Suprapubic skin (tissue), 4 donors: ENCODE data around the gene GET3. TPM values are rescaled to one million over a fixed set of nuclear protein-coding genes. Genes with fewer than 3 reads are reported as not detected.
A peak's percentile ranks its signal among the peaks of the same experiment; 100 is the strongest.
"Not testable (repeated sequence)": the region's sequence is repeated elsewhere in the genome, so short reads cannot be mapped to it uniquely, and the experiment has no call there.

ENCODE experiments used
- DNase-seq, 2 donors: peaks; one replicate each; pipeline ENCODE4 v3.0.0-alpha.2; 2019; ENCODE audit warnings: low spot score in 2 of 2
- H3K27ac ChIP-seq: fragments of 200-600 bp; sonication (generic); one replicate; pipeline ENCODE4 v1.5.1; 2019
- H3K27me3 ChIP-seq: fragments of 200-600 bp; sonication (generic); one replicate; pipeline ENCODE4 v1.5.1; 2019
- H3K36me3 ChIP-seq: fragments of 200-600 bp; sonication (generic); one replicate; pipeline ENCODE4 v1.5.1; 2019
- H3K4me1 ChIP-seq: fragments of 200-600 bp; sonication (generic); one replicate; pipeline ENCODE4 v1.5.1; 2019
- H3K4me3 ChIP-seq: fragments of 200-600 bp; sonication (generic); one replicate; pipeline ENCODE4 v1.5.1; 2019; ENCODE audit warnings: mild to moderate bottlenecking
- H3K9me3 ChIP-seq: fragments of 200-600 bp; sonication (generic); one replicate; pipeline ENCODE4 v1.5.1; 2019
- EP300 ChIP-seq: sonication (generic); formaldehyde crosslinking; IDR thresholded peaks from one replicate; pipeline ENCODE4 v1.6.1; 2017; ENCODE audit warnings: antibody characterized with exemption
- POLR2A ChIP-seq, 2 donors: fragments of 450-650 bp; IDR thresholded peaks; one replicate each; pipeline ENCODE4 v1.6.1; 2017; ENCODE audit warnings: antibody characterized with exemption in 2 of 2, mild to moderate bottlenecking in 2 of 2, moderate library complexity in 2 of 2
- POLR2AphosphoS5 ChIP-seq, 3 donors: sonication (generic); formaldehyde crosslinking; IDR thresholded peaks; one replicate each; pipeline ENCODE4 v1.6.1; 2017; ENCODE audit warnings: antibody characterized with exemption in 3 of 3
- WGBS: methylation state at CpG from one replicate; pipeline ENCODE4 v1.1.5; 2018; 5-methylcytosine and 5-hydroxymethylcytosine counted together
- total RNA-seq, 4 donors: library from RNA; depleted of rRNA; stranded (reverse); fragments of >200 nt; gene quantifications; one replicate each; pipeline ENCODE4 v1.1.0, GENCODE V29; 2016
- TF ChIP-seq, protein P1 (sequence below), 2 donors: fragments of 200-600 bp in 1 of 2; fragments of 450-650 bp in 1 of 2; sonication (generic) in 1 of 2; IDR thresholded peaks; one replicate each; pipeline ENCODE4 v1.5.1; 2016 to 2019; ENCODE audit warnings: antibody characterized with exemption in 2 of 2, mild to moderate bottlenecking in 1 of 2, moderate library complexity in 1 of 2

The GET3 gene
- total RNA-seq, 4 donors from 2014 or later = 26.2 to 63.6 (median 56.9) TPM

DNA sequence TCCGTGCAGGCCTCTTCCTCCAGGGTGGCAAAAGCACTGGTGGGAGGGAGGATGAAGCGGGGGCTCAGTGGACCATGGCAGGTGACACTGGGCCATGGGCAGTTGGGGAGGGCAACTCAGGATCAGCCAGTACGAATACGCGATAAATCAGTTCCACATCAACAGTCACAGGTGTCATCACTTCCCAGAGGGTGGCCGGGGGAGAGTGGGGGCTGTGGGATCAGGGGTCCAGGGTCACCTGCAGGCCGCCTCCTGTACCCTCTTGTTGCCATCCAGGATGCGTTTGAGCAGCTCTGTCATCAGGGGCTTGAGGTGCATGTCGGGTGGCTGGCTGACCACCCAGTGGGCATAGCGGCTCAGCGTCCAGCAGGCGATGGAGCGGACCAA lies 31.0 kb upstream of the GET3 start:
- TF ChIP-seq, protein P1, sequence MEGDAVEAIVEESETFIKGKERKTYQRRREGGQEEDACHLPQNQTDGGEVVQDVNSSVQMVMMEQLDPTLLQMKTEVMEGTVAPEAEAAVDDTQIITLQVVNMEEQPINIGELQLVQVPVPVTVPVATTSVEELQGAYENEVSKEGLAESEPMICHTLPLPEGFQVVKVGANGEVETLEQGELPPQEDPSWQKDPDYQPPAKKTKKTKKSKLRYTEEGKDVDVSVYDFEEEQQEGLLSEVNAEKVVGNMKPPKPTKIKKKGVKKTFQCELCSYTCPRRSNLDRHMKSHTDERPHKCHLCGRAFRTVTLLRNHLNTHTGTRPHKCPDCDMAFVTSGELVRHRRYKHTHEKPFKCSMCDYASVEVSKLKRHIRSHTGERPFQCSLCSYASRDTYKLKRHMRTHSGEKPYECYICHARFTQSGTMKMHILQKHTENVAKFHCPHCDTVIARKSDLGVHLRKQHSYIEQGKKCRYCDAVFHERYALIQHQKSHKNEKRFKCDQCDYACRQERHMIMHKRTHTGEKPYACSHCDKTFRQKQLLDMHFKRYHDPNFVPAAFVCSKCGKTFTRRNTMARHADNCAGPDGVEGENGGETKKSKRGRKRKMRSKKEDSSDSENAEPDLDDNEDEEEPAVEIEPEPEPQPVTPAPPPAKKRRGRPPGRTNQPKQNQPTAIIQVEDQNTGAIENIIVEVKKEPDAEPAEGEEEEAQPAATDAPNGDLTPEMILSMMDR (IDR thresholded peaks at IDR 0.05) = no peak
- TF ChIP-seq POLR2AphosphoS5 (IDR thresholded peaks at IDR 0.05) (no peak), EP300 (no peak)
- Histone ChIP-seq H3K27me3 (no peaks in the 10 kb centered on the region), H3K9me3 (no peaks in the 10 kb centered on the region), H3K36me3 (peaks cover 99% of the 10 kb centered on the region), H3K27ac (no peak overlapping the region), H3K4me1 (no peaks in the 10 kb centered on the region), H3K4me3 (no peak overlapping the region)
- DNase-seq = no peak
- 96% methylated on average over 11 of the region's 13 CpGs for whole genome bisulfite sequencing

DNA sequence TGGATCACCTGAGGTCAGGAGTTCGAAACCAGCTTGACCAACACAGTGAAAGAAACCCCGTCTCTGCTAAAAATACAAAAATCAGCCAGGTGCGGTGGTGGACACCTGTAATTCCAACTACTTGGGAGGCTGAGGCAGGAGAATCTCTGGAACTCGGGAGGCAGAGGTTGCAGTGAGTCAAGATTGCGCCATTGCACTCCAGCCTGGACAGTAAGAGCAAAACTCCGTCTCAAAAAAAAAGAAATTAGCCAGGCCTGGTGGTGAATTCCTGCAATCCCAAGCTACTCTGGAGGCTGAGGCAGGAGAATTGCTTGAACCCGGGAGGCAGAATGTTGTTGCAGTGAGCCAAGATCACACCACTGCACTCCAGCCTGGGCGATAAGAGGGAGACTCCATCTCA lies 28.7 kb upstream of the GET3 start:
- H3K27ac ChIP-seq = no peak overlapping the region
- no peaks in the 10 kb centered on the region for H3K9me3 ChIP-seq
- H3K4me3 ChIP-seq = no peak overlapping the region
- TF ChIP-seq POLR2AphosphoS5 (IDR thresholded peaks at IDR 0.05) (no peak), POLR2A (IDR thresholded peaks at IDR 0.05) (no peak)
- 98% methylated on average over 8 of the region's 8 CpGs for WGBS
- H3K36me3 ChIP-seq = peaks cover 95% of the 10 kb centered on the region
- no peaks in the 10 kb centered on the region for H3K27me3 ChIP-seq
- DNase-seq = no peak
- no peaks in the 10 kb centered on the region for H3K4me1 ChIP-seq

GRCh38 chr19:12711187-12711586 lies 26.1 kb upstream of the GET3 start:
- Histone ChIP-seq H3K4me1 (no peaks in the 10 kb centered on the region), H3K4me3 (no peak overlapping the region), H3K27ac (no peak overlapping the region), H3K9me3 (no peaks in the 10 kb centered on the region), H3K36me3 (peaks cover 95% of the 10 kb centered on the region), H3K27me3 (no peaks in the 10 kb centered on the region)
- DNase-seq = no peak
- 97% methylated on average over 14 of the region's 17 CpGs for WGBS
- TF ChIP-seq POLR2AphosphoS5 (IDR thresholded peaks at IDR 0.05) = no peak
- no peak for TF ChIP-seq POLR2A (IDR thresholded peaks at IDR 0.05)
- TF ChIP-seq, protein P1 (IDR thresholded peaks at IDR 0.05) = no peak
- no peak for TF ChIP-seq EP300

DNA sequence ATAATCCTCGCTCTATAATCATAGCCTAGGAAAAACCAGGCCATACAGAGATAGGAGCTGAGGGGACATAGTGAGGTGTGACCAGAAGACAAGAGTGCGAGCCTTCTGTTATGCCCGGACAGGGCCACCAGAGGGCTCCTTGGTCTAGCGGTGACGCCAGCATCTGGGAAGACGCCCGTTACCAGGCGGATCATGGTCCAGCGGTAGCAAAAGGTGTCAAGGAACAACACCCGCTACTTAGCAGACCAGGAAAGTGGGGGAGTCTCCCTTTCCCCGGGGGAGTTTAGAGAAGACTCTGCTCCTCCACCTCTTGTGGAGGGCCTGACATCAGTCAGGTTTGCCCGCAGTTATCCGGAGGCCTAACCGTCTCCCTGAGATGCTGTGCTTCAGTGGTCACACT lies 25.2 kb upstream of the GET3 start:
- WGBS = 73% methylated on average over 7 of the region's 14 CpGs

DNA sequence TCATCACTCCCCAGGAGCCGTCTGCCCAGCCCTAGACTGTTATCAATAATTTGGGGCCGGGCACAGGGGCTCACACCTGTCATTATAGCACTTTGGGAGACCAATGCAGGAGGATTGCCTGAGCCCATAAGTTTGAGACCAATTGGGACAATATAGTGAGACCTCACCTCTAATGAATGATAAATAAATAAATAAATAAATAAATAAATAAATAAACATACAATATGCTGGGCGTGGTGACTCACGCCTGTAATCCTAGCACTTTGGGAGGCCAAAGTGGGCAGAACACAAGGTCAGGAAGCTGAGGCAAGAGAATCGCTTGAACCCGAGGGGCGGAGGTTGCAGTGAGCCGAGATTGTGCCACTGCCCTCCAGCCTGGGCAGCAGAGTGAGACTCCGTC lies 24.0 kb upstream of the GET3 start:
- H3K27me3 ChIP-seq, H3K9me3 ChIP-seq, DNase-seq, H3K4me3 ChIP-seq, H3K27ac ChIP-seq, H3K4me1 ChIP-seq: not testable (repeated sequence)
- H3K36me3 ChIP-seq = peaks cover 93% of the 10 kb centered on the region
- 92% methylated on average over 9 of the region's 9 CpGs for WGBS

More for the DNA sequence above, 25.2 kb upstream of the GET3 start:
- not testable (repeated sequence) for H3K27me3 ChIP-seq, H3K9me3 ChIP-seq, H3K27ac ChIP-seq, DNase-seq, H3K4me3 ChIP-seq, H3K4me1 ChIP-seq
- TF ChIP-seq, protein P1 (IDR thresholded peaks at IDR 0.05) = peak in 1 of 2 donors; percentile 37
- H3K36me3 ChIP-seq = peaks cover 93% of the 10 kb centered on the region

DNA sequence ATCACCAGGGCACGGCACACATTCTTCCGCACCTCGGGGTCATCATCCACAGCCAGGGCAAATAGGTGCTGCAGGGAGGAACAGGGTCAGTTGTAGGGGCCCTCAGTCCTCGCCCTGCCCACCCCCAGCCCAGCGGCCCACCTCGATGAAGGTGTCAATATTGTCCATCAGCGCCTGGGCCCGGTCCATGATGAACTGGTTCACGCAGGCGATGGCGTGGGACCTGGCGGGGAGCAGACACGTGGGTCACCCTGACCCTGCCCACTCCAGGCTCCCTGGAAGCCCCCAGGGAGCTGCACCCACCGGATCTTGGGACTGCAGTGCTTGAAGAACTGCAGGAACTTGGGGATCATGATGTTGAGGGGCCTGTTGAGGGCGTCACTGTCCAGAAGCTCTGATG lies 22.2 kb upstream of the GET3 start:
- Histone ChIP-seq H3K27me3 (no peaks in the 10 kb centered on the region), H3K9me3 (no peaks in the 10 kb centered on the region), H3K4me1 (peaks cover 8% of the 10 kb centered on the region), H3K36me3 (peaks cover 85% of the 10 kb centered on the region), H3K4me3 (no peak overlapping the region), H3K27ac (no peak overlapping the region)
- DNase-seq = no peak
- TF ChIP-seq, protein P1 (IDR thresholded peaks at IDR 0.05) = no peak
- TF ChIP-seq POLR2A (IDR thresholded peaks at IDR 0.05) = no peak
- TF ChIP-seq EP300 = no peak
- WGBS = no CpG with 5 or more reads among the region's 15 CpGs
